Hepatocyte (in vitro differentiated cells): ENCODE results near the gene LENEP. TPM values are rescaled to one million over a fixed set of nuclear protein-coding genes. Genes with fewer than 3 reads are reported as not detected.

Source experiments
- DNase-seq: peaks from one replicate; pipeline ENCODE4 v3.0.0-alpha.2; 2016; ENCODE audit warnings: low spot score
- H2AFZ ChIP-seq: fragments of 200-600 bp; sonication (generic); 2 replicates; pipeline ENCODE4 v1.6.0; 2016; ENCODE audit warnings: antibody characterized with exemption, mild to moderate bottlenecking
- H3K27ac ChIP-seq: fragments of 200-600 bp; sonication (generic); 2 replicates; pipeline ENCODE4 v1.5.1; 2016; ENCODE audit warnings: mild to moderate bottlenecking
- H3K27me3 ChIP-seq: fragments of 200-600 bp; sonication (generic); 2 replicates; pipeline ENCODE4 v1.6.1; 2016
- H3K36me3 ChIP-seq: fragments of 200-600 bp; sonication (generic); replicated peaks from 2 replicates; pipeline ENCODE4 v1.5.1; 2016; ENCODE audit warnings: low read depth; ENCODE audit not compliant: insufficient read depth
- H3K4me1 ChIP-seq: fragments of 200-600 bp; sonication (generic); 2 replicates; pipeline ENCODE4 v1.5.1; 2016; ENCODE audit warnings: mild to moderate bottlenecking, moderate library complexity; ENCODE audit not compliant: insufficient read depth
- H3K4me2 ChIP-seq: fragments of 200-600 bp; sonication (generic); 2 replicates; pipeline ENCODE4 v1.6.0; 2016
- H3K4me3 ChIP-seq: fragments of 200-600 bp; sonication (generic); 2 replicates; pipeline ENCODE4 v1.5.1; 2016; ENCODE audit warnings: mild to moderate bottlenecking
- H3K79me2 ChIP-seq: fragments of 200-600 bp; sonication (generic); 2 replicates; pipeline ENCODE4 v1.6.0; 2017; ENCODE audit warnings: mild to moderate bottlenecking
- H3K9me2 ChIP-seq: fragments of 200-600 bp; sonication (generic); replicated peaks from 2 replicates; pipeline ENCODE4 v1.6.0; 2017; ENCODE audit warnings: mild to moderate bottlenecking; ENCODE audit not compliant: insufficient read depth
- H3K9me3 ChIP-seq: fragments of 200-600 bp; sonication (generic); 2 replicates; pipeline ENCODE4 v1.5.1; 2016; ENCODE audit warnings: low read depth, mild to moderate bottlenecking
- H4K20me1 ChIP-seq: fragments of 200-600 bp; sonication (generic); 2 replicates; pipeline ENCODE4 v1.6.0; 2016; ENCODE audit warnings: mild to moderate bottlenecking; ENCODE audit not compliant: insufficient read depth, poor library complexity, severe bottlenecking
- CTCF ChIP-seq: fragments of 200-600 bp; sonication (generic); IDR thresholded peaks from 2 replicates; pipeline ENCODE4 v1.5.1; 2016; ENCODE audit warnings: antibody characterized with exemption, mild to moderate bottlenecking; ENCODE audit not compliant: poor library complexity
- EZH2 ChIP-seq: fragments of 200-600 bp; sonication (generic); IDR thresholded peaks from 2 replicates; pipeline ENCODE4 v1.6.1; 2016; ENCODE audit warnings: antibody characterized with exemption, mild to moderate bottlenecking, borderline replicate concordance
- EZH2phosphoT487 ChIP-seq: fragments of 200-600 bp; sonication (generic); IDR thresholded peaks from one replicate; pipeline ENCODE4 v1.6.1; 2018; ENCODE audit warnings: antibody characterized with exemption, mild to moderate bottlenecking, low read depth, moderate library complexity; ENCODE audit not compliant: unreplicated experiment, severe bottlenecking
- WGBS: methylation state at CpG from one replicate; pipeline ENCODE4 v1.1.6; 2016; ENCODE audit warnings: low lambda C conversion rate; ENCODE audit errors: missing lambda C conversion rate; 5-methylcytosine and 5-hydroxymethylcytosine counted together
- polyA plus RNA-seq: library from polyadenylated mRNA; unstranded; fragments of >200 nt; fragmentation: Nextera tagmentation; extraction: Ambion mirVana; gene quantifications from 2 replicates; pipeline ENCODE4 v1.2.1, GENCODE V29; 2016
- total RNA-seq: library from RNA; depleted of rRNA; stranded (reverse); fragments of >200 nt; gene quantifications from 2 replicates; pipeline ENCODE4 v1.2.3, GENCODE V29; 2014

Gene LENEP
- total and polyA plus RNA-seq, 2 experiments from 2014 or later: not detected

- Histone ChIP-seq H3K4me2 (peak overlapping the region; percentile 44), H3K36me3 (no peaks in the 10 kb centered on the region), H3K27ac (peak overlapping the region; percentile 93)
Measured at GRCh38 chr1:154945160-154945961, 48.0 kb upstream of the LENEP start.

DNA sequence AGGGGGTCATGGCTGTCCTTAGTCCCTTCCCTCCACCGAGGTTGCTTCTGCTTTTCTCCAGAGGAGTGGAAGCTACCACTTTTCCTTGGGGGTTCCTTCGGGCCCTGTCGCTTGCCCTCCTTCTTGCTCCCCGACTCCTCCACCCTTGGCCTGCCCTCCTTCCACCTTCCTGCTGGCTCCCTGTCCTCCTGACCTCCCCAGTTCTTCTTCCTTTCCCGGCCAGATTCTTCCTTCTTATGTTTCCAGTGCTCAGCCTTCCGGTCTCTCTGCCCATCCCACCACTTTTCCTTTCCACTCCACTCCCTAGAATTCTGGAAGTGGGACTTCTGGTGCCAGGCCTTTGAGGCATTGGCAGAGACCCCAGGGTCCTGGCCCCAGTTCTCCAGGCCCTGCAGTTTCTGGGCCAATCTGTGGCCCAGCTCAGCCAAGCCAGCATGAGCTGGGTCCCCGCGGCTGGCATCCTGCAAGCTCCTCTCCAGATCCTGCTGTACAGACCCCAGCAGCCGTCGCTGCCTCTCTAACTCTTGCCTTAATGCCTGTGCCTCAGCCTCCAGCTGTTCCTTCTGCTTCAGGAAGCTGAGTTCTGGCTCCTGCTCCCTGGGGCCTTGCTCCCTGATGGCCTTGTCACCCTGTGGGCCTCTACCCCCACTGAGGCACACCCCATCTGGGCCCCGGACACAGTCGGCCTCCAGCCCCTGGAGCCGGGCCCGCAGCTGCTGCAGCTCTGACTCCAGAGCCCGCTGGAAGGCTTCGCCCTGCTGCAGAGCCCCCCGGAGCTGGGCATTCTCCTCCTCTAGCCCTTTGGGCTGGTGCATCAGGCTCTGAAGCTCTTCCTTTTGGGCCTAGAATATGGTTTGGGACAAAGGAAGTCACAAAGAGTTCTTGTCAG, 47.2 kb upstream of the LENEP start:
- Histone ChIP-seq H3K4me3 (no peak overlapping the region), H2AFZ (no peak overlapping the region), H4K20me1 (no peaks in the 10 kb centered on the region), H3K36me3 (no peaks in the 10 kb centered on the region), H3K4me2 (no peak overlapping the region), H3K27ac (no peak overlapping the region), H3K79me2 (no peaks in the 10 kb centered on the region), H3K27me3 (no peaks in the 10 kb centered on the region), H3K9me3 (no peaks in the 10 kb centered on the region), H3K4me1 (peaks cover 20% of the 10 kb centered on the region), H3K9me2 (no peaks in the 10 kb centered on the region)
- DNase-seq: no peak
- 95% methylated on average over 17 of the region's 17 CpGs for WGBS
- no peak for TF ChIP-seq EZH2phosphoT487
- TF ChIP-seq CTCF: no peak
- no peak for TF ChIP-seq EZH2

More at GRCh38 chr1:154945160-154945961, 48.0 kb upstream of the LENEP start:
- Histone ChIP-seq H4K20me1 (no peaks in the 10 kb centered on the region), H3K9me3 (no peaks in the 10 kb centered on the region), H3K9me2 (no peaks in the 10 kb centered on the region), H2AFZ (no peak overlapping the region), H3K79me2 (no peaks in the 10 kb centered on the region), H3K4me3 (no peak overlapping the region), H3K27me3 (no peaks in the 10 kb centered on the region), H3K4me1 (peaks cover 20% of the 10 kb centered on the region)
- 88% methylated on average over 15 of the region's 15 CpGs for whole genome bisulfite sequencing
- no peak for DNase-seq
- TF ChIP-seq CTCF (no peak), EZH2 (no peak), EZH2phosphoT487 (no peak)

DNA sequence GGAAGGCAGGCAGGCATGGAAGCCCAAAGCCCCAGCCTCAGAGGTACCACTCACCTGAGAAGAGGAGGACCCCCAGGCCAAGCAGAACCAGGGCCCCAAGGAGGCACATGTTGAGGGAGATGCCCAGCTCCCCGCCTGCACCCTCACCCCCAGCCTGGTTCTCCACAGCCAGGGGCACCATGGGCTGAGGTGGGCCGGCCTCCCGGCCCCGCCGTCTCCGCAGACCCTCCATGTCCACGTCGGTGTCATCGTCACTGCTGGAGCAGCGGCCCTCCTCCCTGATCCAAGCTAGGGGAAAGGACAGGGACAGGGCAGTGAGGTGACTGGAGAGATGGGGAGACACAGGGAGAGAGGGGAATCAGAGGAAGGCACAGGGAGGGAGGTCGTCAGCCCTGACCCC, 45.3 kb upstream of the LENEP start:
- Histone ChIP-seq H3K27me3 (no peaks in the 10 kb centered on the region), H3K9me3 (no peaks in the 10 kb centered on the region), H2AFZ (no peak overlapping the region), H3K9me2 (no peaks in the 10 kb centered on the region), H3K4me1 (peaks cover 20% of the 10 kb centered on the region), H3K79me2 (peaks cover 11% of the 10 kb centered on the region), H3K27ac (no peak overlapping the region), H3K36me3 (no peaks in the 10 kb centered on the region), H3K4me2 (no peak overlapping the region), H4K20me1 (no peaks in the 10 kb centered on the region), H3K4me3 (no peak overlapping the region)
- TF ChIP-seq EZH2phosphoT487 (no peak), EZH2 (no peak), CTCF (no peak)
- DNase-seq: no peak
- 98% methylated on average over 11 of the region's 11 CpGs for WGBS
